Right lobe of liver (tissue), 6 donors: ENCODE results near the gene DFFA. TPM values are rescaled to one million over a fixed set of nuclear protein-coding genes. Genes with fewer than 3 reads are reported as not detected.
A peak's percentile ranks its signal among the peaks of the same experiment; 100 is the strongest.

Source experiments
- ATAC-seq, 4 donors: fragments of 200-7000 bp; cut with Tn5 transposase; one replicate each; pipeline ENCODE4 v1.9.1; 2020; ENCODE audit warnings: mild to moderate bottlenecking in 4 of 4, moderate library complexity in 4 of 4
- DNase-seq, 3 donors: peaks; one replicate each; pipeline ENCODE4 v3.0.0-alpha.2; 2020
- H3K27ac ChIP-seq, 3 donors: fragments of 200-600 bp; one replicate each; pipeline ENCODE4 v1.8.0; 2022
- H3K27me3 ChIP-seq, 2 donors: fragments of 200-600 bp; one replicate each; pipeline ENCODE4 v1.8.0; 2022
- H3K36me3 ChIP-seq, 4 donors: fragments of 200-600 bp; sonication (generic) in 1 of 4; one replicate each; pipeline versions ENCODE4 v1.5.1 to v1.8.0; 2017 to 2022; ENCODE audit warnings: control low read depth in 1 of 4
- H3K4me1 ChIP-seq, 4 donors: fragments of 200-600 bp; sonication (generic) in 1 of 4; one replicate each; pipeline versions ENCODE4 v1.5.1 to v1.8.0; 2017 to 2022; ENCODE audit warnings: control low read depth in 1 of 4
- H3K4me3 ChIP-seq, 3 donors: fragments of 200-600 bp; one replicate each; pipeline ENCODE4 v1.8.0; 2022
- H3K9me3 ChIP-seq, 4 donors: fragments of 200-600 bp; sonication (generic) in 1 of 4; one replicate each; pipeline versions ENCODE4 v1.5.1 to v1.8.0; 2017 to 2022; ENCODE audit warnings: control low read depth in 1 of 4
- CTCF ChIP-seq, 4 donors: fragments of 200-600 bp in 3 of 4; fragments of 450-650 bp in 1 of 4; IDR thresholded peaks; one replicate each; pipeline versions ENCODE4 v1.5.1 to v1.8.0; 2016 to 2022; ENCODE audit warnings: antibody characterized with exemption in 4 of 4, mild to moderate bottlenecking in 2 of 4
- POLR2A ChIP-seq: fragments of 450-650 bp; IDR thresholded peaks from one replicate; pipeline ENCODE4 v1.6.1; 2017; ENCODE audit warnings: antibody characterized with exemption, mild to moderate bottlenecking
- WGBS: methylation state at CpG from one replicate; pipeline ENCODE4 v1.1.6; 2018; ENCODE audit warnings: low coverage, low lambda C conversion rate; ENCODE audit not compliant: insufficient coverage; ENCODE audit errors: missing lambda C conversion rate; 5-methylcytosine and 5-hydroxymethylcytosine counted together
- intact Hi-C, 2 donors: fragments of 100-400 bp; cut with DNase I; formaldehyde crosslinking; loops; one replicate each; pipeline versions ENCODE4 v1.11.2 to v1.14.1; 2022
- total RNA-seq, 6 experiments: library from RNA; depleted of rRNA in 2 of 6; stranded (reverse); fragments of >200 nt in 2 of 6; fragmentation: NEBNext Ultra II Directional in 3 of 6; extraction: Animal tissue kit (Norgen Biotek cat#: 25700) in 3 of 6; gene quantifications; one replicate each; pipeline versions ENCODE4 v1.1.0 to v1.2.4, GENCODE V29; 2016 to 2023
- donor health status: DM: no; HTN: yes; CAD: no.
- donor health status: DM: no; HTN: no; CAD: no.
- donor health status: DM: no; HTN: no; CAD: no.
- donor health status: DM: no; HTN: yes; CAD: no.
- donor health status: DM: no; HTN: yes; CAD: no.

Gene DFFA
- total RNA-seq, 6 experiments from 2014 or later = 14.1 to 24.8 (median 16.9) TPM

- 21% methylated on average over 10 of the region's 10 CpGs for WGBS
- H3K4me3 ChIP-seq = no peak overlapping the region
- no peaks in the 10 kb centered on the region for H3K36me3 ChIP-seq
- intact Hi-C loops = no loop called here
- H3K27me3 ChIP-seq = no peaks in the 10 kb centered on the region
- H3K4me1 ChIP-seq = no peaks in the 10 kb centered on the region
- no peaks in the 10 kb centered on the region for H3K9me3 ChIP-seq
- DNase-seq = no peak
- TF ChIP-seq CTCF (IDR thresholded peaks at IDR 0.05) (no peak), POLR2A (no peak)
- peak; percentile 35 to 63 (median 48) for ATAC-seq
- H3K27ac ChIP-seq = no peak overlapping the region
These were observed 21.0 kb downstream of the DFFA start for GRCh38 chr1:10451287-10451686.

- ATAC-seq = no peak
- WGBS = 42% methylated on average over 6 of the region's 6 CpGs
- intact Hi-C loops = no loop called here
These were observed 21.5 kb downstream of the DFFA start for GRCh38 chr1:10450836-10451235.

GRCh38 chr1:10450156-10450814 lies 22.0 kb downstream of the DFFA start:
- DNase-seq = peak in 1 of 3 donors; percentile 27
- H3K36me3 ChIP-seq = no peaks in the 10 kb centered on the region
- H3K4me3 ChIP-seq = no peak overlapping the region
- 59% methylated on average over 6 of the region's 21 CpGs for WGBS
- no peak overlapping the region for H3K27ac ChIP-seq
- ATAC-seq = peak in 2 of 4 donors; percentile 16 to 32
- TF ChIP-seq POLR2A (no peak), CTCF (IDR thresholded peaks at IDR 0.05) (no peak)
- H3K9me3 ChIP-seq = no peaks in the 10 kb centered on the region
- no peaks in the 10 kb centered on the region for H3K4me1 ChIP-seq
- no peaks in the 10 kb centered on the region for H3K27me3 ChIP-seq
- intact Hi-C loops = no loop called here

More at GRCh38 chr1:10450836-10451235, 21.5 kb downstream of the DFFA start:
- no peak for TF ChIP-seq CTCF (IDR thresholded peaks at IDR 0.05)
- TF ChIP-seq POLR2A = no peak
- no peaks in the 10 kb centered on the region for H3K4me1 ChIP-seq
- H3K27ac ChIP-seq = no peak overlapping the region
- H3K36me3 ChIP-seq = no peaks in the 10 kb centered on the region
- no peaks in the 10 kb centered on the region for H3K9me3 ChIP-seq
- H3K4me3 ChIP-seq = no peak overlapping the region
- H3K27me3 ChIP-seq = no peaks in the 10 kb centered on the region
- no peak for DNase-seq

- Histone ChIP-seq H3K9me3 (no peaks in the 10 kb centered on the region), H3K4me1 (no peaks in the 10 kb centered on the region), H3K27me3 (no peaks in the 10 kb centered on the region), H3K27ac (no peak within 1 kb of the TSS), H3K36me3 (no peaks in the 10 kb centered on the region), H3K4me3 (no peak within 1 kb of the TSS)
- WGBS = 85% methylated on average over 10 of the region's 10 CpGs
- ATAC-seq (no peak), DNase-seq (no peak)
- TF ChIP-seq CTCF (IDR thresholded peaks at IDR 0.05) (no peak), POLR2A (no peak)
- intact Hi-C loops = no loop called here
These were observed 22.6 kb downstream of the DFFA start, which contains the start of gene CORT for GRCh38 chr1:10449751-10450150. Gene CORT (plus strand): TSS chr1:10450031. CDS start chr1:10450224, 193 bp downstream.
